Right ventricle myocardium superior (tissue), 1 donor: ENCODE results near the gene KLK15. TPM values are rescaled to one million over a fixed set of nuclear protein-coding genes. Genes with fewer than 3 reads are reported as not detected.

Experiments
- ATAC-seq: fragments of 200-7000 bp; cut with Tn5 transposase; one replicate; pipeline ENCODE4 v1.9.1; 2020; ENCODE audit warnings: mild to moderate bottlenecking; ENCODE audit not compliant: poor library complexity
- DNase-seq: peaks from one replicate; pipeline ENCODE4 v3.0.0-alpha.2; 2020
- intact Hi-C: fragments of 100-400 bp; cut with DNase I; formaldehyde crosslinking; loops from one replicate; pipeline ENCODE4 v1.11.2; 2022
- total RNA-seq: library from RNA; stranded (reverse); fragmentation: NEBNext Ultra II Directional; extraction: Animal tissue kit (Norgen Biotek cat#: 25700); gene quantifications from one replicate; pipeline ENCODE4 v1.2.1, GENCODE V29; 2021
- donor health status: DM: no; HTN: yes; CAD: no; lungs with severe emphysema.

Gene KLK15
- total RNA-seq, 1 donor from 2014 or later, result not detected

- DNase-seq, result peak; percentile 51
- intact Hi-C loops, result no loop called here
- peak; percentile 9 for ATAC-seq
These were observed 29.5 kb downstream of the KLK15 start for GRCh38 chr19:50803633-50804419.

- ATAC-seq (no peak), DNase-seq (no peak)
- intact Hi-C loops, result no loop called here
These were observed 32.3 kb downstream of the KLK15 start for GRCh38 chr19:50801107-50801506.

GRCh38 chr19:50799547-50799851, 33.9 kb downstream of the KLK15 start:
- no peak for ATAC-seq
- intact Hi-C loops, result no loop called here

GRCh38 chr19:50798659-50799546, 34.5 kb downstream of the KLK15 start:
- intact Hi-C loops, result no loop called here
- ATAC-seq, result no peak
- DNase-seq, result no peak

More at GRCh38 chr19:50799547-50799851, 33.9 kb downstream of the KLK15 start:
- DNase-seq, result no peak

- no peak for DNase-seq
- no peak for ATAC-seq
- intact Hi-C loops, result no loop called here
These were observed 35.4 kb downstream of the KLK15 start for GRCh38 chr19:50797781-50798658.

GRCh38 chr19:50797429-50797780, 36.0 kb downstream of the KLK15 start:
- DNase-seq, result no peak
- intact Hi-C loops, result no loop called here
- no peak for ATAC-seq

- DNase-seq, result no peak
- intact Hi-C loops, result no loop called here
- no peak for ATAC-seq
These were observed 36.5 kb downstream of the KLK15 start for GRCh38 chr19:50796634-50797428.

GRCh38 chr19:50796128-50796633, 37.2 kb downstream of the KLK15 start:
- ATAC-seq (no peak), DNase-seq (no peak)
- intact Hi-C loops, result no loop called here

- DNase-seq (no peak), ATAC-seq (no peak)
- intact Hi-C loops, result no loop called here
These were observed 37.7 kb downstream of the KLK15 start for GRCh38 chr19:50795664-50796073.

- intact Hi-C loops, result no loop called here
- ATAC-seq, result no peak
- no peak for DNase-seq
These were observed 38.3 kb downstream of the KLK15 start for GRCh38 chr19:50794876-50795663.

- ATAC-seq (no peak), DNase-seq (no peak)
- intact Hi-C loops, result no loop called here
These were observed 39.1 kb downstream of the KLK15 start for GRCh38 chr19:50794074-50794875.

- DNase-seq, result no peak
- ATAC-seq, result no peak
- intact Hi-C loops, result no loop called here
These were observed 39.8 kb downstream of the KLK15 start for GRCh38 chr19:50793558-50794065.

- no peak for ATAC-seq
These were observed 40.8 kb downstream of the KLK15 start for GRCh38 chr19:50792272-50793250.

GRCh38 chr19:50791594-50792271, 41.6 kb downstream of the KLK15 start:
- no peak for DNase-seq
- no peak for ATAC-seq
- intact Hi-C loops, result no loop called here

More at GRCh38 chr19:50792272-50793250, 40.8 kb downstream of the KLK15 start:
- intact Hi-C loops, result no loop called here
- no peak for DNase-seq
